OCI-LY7 (cell line): ENCODE data around the gene POC1A. TPM values are rescaled to one million over a fixed set of nuclear protein-coding genes. Genes with fewer than 3 reads are reported as not detected.

ENCODE experiments used
- BruUV-seq: library from RNA; stranded (reverse); fragments of 400-500 nt; replicated peaks from 2 replicates; lab custom pipeline; 2021; lab: Mats Ljungman, UMichigan
- CTCF ChIA-PET: fragments of 300-600 bp; sonication (Branson Sonifier 250); formaldehyde crosslinking; loops from one replicate; lab custom pipeline; 2022; ENCODE audit warnings: antibody characterized with exemption; ENCODE audit not compliant: unreplicated experiment; lab: Charles Lee
- POLR2A ChIA-PET: fragments of 300-600 bp; sonication (Branson Sonifier 250); formaldehyde crosslinking; loops from one replicate; lab custom pipeline; 2022; ENCODE audit warnings: antibody characterized with exemption; lab: Charles Lee
- DNase-seq: peaks from one replicate; pipeline ENCODE4 v3.0.0-alpha.2; 2015; ENCODE audit warnings: low spot score
- H2AFZ ChIP-seq: fragments of 200-600 bp; sonication (generic), shearing (Covaris generic); 2 replicates; pipeline ENCODE4 v1.6.1; 2014; ENCODE audit warnings: mild to moderate bottlenecking, antibody characterized with exemption, low read length, moderate library complexity
- H3K27ac ChIP-seq: fragments of 200-600 bp; sonication (generic); 2 replicates; pipeline ENCODE4 v1.5.1; 2014; ENCODE audit warnings: mixed run types, low read depth, mild to moderate bottlenecking, moderate library complexity, low read length, inconsistent platforms; ENCODE audit not compliant: poor library complexity, severe bottlenecking
- H3K36me3 ChIP-seq: fragments of 200-600 bp; sonication (generic); 2 replicates; pipeline ENCODE4 v1.6.1; 2014; ENCODE audit warnings: mild to moderate bottlenecking, antibody characterized with exemption, low read length, moderate library complexity, mixed read lengths; ENCODE audit not compliant: insufficient read depth
- H3K4me1 ChIP-seq: fragments of 200-600 bp; sonication (generic); 2 replicates; pipeline ENCODE4 v1.5.1; 2014; ENCODE audit warnings: mild to moderate bottlenecking, low read length; ENCODE audit not compliant: insufficient read depth, poor library complexity, severe bottlenecking
- H3K4me2 ChIP-seq: fragments of 200-600 bp; sonication (generic); 2 replicates; pipeline ENCODE4 v1.6.1; 2014; ENCODE audit warnings: mild to moderate bottlenecking, low read length
- H3K4me3 ChIP-seq: fragments of 200-600 bp; sonication (generic); 2 replicates; pipeline ENCODE4 v1.5.1; 2014; ENCODE audit warnings: mild to moderate bottlenecking, low read depth, low read length; ENCODE audit not compliant: poor library complexity, severe bottlenecking
- H3K79me2 ChIP-seq: fragments of 200-600 bp; sonication (generic); 2 replicates; pipeline ENCODE4 v1.6.1; 2016; ENCODE audit warnings: low read depth, mild to moderate bottlenecking, low read length, moderate library complexity, mixed read lengths; ENCODE audit not compliant: insufficient read depth
- H3K9me2 ChIP-seq: fragments of 200-600 bp; sonication (generic); 2 replicates; pipeline ENCODE4 v1.6.1; 2016; ENCODE audit warnings: mild to moderate bottlenecking, low read length, mixed read lengths; ENCODE audit not compliant: insufficient read depth
- H3K9me3 ChIP-seq: fragments of 200-600 bp; sonication (generic); 2 replicates; pipeline ENCODE4 v1.6.1; 2014; ENCODE audit warnings: mild to moderate bottlenecking, mixed run types, low read length, mixed read lengths
- H4K20me1 ChIP-seq: fragments of 200-600 bp; sonication (generic); 2 replicates; pipeline ENCODE4 v1.6.1; 2014; ENCODE audit warnings: mild to moderate bottlenecking, antibody characterized with exemption, low read length, moderate library complexity, mixed read lengths; ENCODE audit not compliant: insufficient read depth
- EZH2phosphoT487 ChIP-seq: fragments of 200-600 bp; sonication (generic); IDR thresholded peaks from 2 replicates; pipeline ENCODE4 v1.6.1; 2018; ENCODE audit warnings: low read depth, borderline replicate concordance, mild to moderate bottlenecking, mixed run types, antibody characterized with exemption, low read length, moderate library complexity, mixed read lengths
- intact Hi-C: fragments of 100-400 bp; cut with micrococcal nuclease; formaldehyde crosslinking; loops from one replicate; pipeline ENCODE4 v1.10.0; 2022; ENCODE audit not compliant: unreplicated experiment
- total RNA-seq, 2 experiments: library from RNA; depleted of rRNA in 1 of 2; stranded (reverse); fragments of >200 nt in 1 of 2; shearing (Covaris generic) in 1 of 2; gene quantifications; 2 replicates each; pipeline ENCODE4 v1.2.3, GENCODE V29; 2014 to 2022
- TF ChIP-seq, protein P1 (sequence below): fragments of 200-600 bp; sonication (generic); conservative IDR thresholded peaks from 2 replicates; pipeline ENCODE4 v1.5.1; 2014; ENCODE audit warnings: mild to moderate bottlenecking, antibody characterized with exemption, low read length, moderate library complexity, mixed read lengths

POC1A gene
- total RNA-seq, 2 experiments from 2014 or later = 40.0 to 41.0 TPM

DNA sequence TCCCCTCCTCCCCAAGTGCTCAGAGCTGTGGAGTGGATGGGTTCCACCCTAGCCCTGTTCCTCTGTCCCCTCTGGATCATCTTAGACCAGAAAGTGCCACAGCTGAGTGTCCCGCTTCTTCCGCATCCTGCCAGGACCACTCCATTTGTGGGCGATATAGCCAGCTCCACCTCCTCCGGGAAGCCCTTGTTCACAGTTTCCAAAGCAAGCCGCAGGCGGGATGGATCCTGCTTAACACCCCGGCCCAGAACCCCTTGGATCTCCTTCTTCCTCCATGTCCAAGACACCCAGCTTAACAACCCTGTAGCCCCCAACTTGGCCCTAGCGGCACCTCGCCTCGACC is 43.2 kb upstream of the POC1A start:
- H3K9me2 ChIP-seq = no peaks in the 10 kb centered on the region
- H3K9me3 ChIP-seq = no peaks in the 10 kb centered on the region
- no peak for TF ChIP-seq EZH2phosphoT487
- TF ChIP-seq, protein P1, sequence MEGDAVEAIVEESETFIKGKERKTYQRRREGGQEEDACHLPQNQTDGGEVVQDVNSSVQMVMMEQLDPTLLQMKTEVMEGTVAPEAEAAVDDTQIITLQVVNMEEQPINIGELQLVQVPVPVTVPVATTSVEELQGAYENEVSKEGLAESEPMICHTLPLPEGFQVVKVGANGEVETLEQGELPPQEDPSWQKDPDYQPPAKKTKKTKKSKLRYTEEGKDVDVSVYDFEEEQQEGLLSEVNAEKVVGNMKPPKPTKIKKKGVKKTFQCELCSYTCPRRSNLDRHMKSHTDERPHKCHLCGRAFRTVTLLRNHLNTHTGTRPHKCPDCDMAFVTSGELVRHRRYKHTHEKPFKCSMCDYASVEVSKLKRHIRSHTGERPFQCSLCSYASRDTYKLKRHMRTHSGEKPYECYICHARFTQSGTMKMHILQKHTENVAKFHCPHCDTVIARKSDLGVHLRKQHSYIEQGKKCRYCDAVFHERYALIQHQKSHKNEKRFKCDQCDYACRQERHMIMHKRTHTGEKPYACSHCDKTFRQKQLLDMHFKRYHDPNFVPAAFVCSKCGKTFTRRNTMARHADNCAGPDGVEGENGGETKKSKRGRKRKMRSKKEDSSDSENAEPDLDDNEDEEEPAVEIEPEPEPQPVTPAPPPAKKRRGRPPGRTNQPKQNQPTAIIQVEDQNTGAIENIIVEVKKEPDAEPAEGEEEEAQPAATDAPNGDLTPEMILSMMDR = no peak
- peak overlapping the region; percentile 84 for H3K4me3 ChIP-seq
- no TSS peak for BruUV-seq
- peaks cover 30% of the 10 kb centered on the region for H3K36me3 ChIP-seq
- CTCF ChIA-PET = interaction anchor here (0.6 kb wide), 1 partner anchor 155 kb away, joined by 3 read pairs; no protein-coding TSS in a partner anchor
- POLR2A ChIA-PET = interaction anchor here (1.1 to 1.3 kb wide), 2 partner anchors 10 to 29 kb away, joined by 3 to 4 read pairs; no protein-coding TSS in a partner anchor
- H3K27ac ChIP-seq = peak overlapping the region; percentile 46
- H3K79me2 ChIP-seq = peaks cover 15% of the 10 kb centered on the region; the same call in 1 of the 2 replicates
- H2AFZ ChIP-seq = peak overlapping the region; percentile 80
- DNase-seq = no peak
- H4K20me1 ChIP-seq = no peaks in the 10 kb centered on the region
- peak overlapping the region; percentile 99 for H3K4me2 ChIP-seq
- H3K4me1 ChIP-seq = peaks cover 26% of the 10 kb centered on the region
- intact Hi-C loops = no loop called here

DNA sequence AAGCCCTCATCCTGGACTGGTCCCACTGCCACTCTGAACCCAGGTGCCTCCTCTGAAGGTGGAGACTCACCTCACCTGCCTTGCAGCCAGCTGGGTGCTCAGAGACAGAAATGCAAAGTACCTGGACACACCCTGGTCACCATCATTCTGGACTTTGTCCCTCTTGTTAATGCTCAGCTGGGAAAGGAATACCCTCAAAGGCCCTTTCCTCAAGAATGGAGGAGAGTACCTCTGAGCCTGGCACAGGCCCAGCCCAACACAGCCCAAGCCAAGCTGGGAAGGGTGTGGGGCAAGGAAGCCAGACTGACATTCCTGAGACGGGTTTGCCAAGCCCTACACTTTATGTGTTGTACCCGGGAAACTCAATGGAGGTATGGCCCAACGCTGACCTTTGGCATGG is 42.8 kb upstream of the POC1A start:
- no peaks in the 10 kb centered on the region for H3K9me2 ChIP-seq
- no peaks in the 10 kb centered on the region for H4K20me1 ChIP-seq
- H3K4me3 ChIP-seq = no peak overlapping the region
- H3K36me3 ChIP-seq = peaks cover 26% of the 10 kb centered on the region
- peak overlapping the region; percentile 99 for H3K4me2 ChIP-seq
- peaks cover 15% of the 10 kb centered on the region; the same call in 1 of the 2 replicates for H3K79me2 ChIP-seq
- POLR2A ChIA-PET = interaction anchor here (1.1 to 1.3 kb wide), 2 partner anchors 11 to 29 kb away, joined by 3 to 4 read pairs; no protein-coding TSS in a partner anchor
- peaks cover 21% of the 10 kb centered on the region for H3K4me1 ChIP-seq
- intact Hi-C loops = no loop called here
- H3K27ac ChIP-seq = no peak overlapping the region
- CTCF ChIA-PET = interaction anchor here (0.6 kb wide), 2 partner anchors 11 to 155 kb away, joined by 3 read pairs; no protein-coding TSS in a partner anchor
- peak overlapping the region; percentile 80; the same call in 1 of the 2 replicates for H2AFZ ChIP-seq
- H3K9me3 ChIP-seq = no peaks in the 10 kb centered on the region
- DNase-seq = no peak
- BruUV-seq = no TSS peak
- TF ChIP-seq, protein P1 = no peak
- no peak for TF ChIP-seq EZH2phosphoT487

DNA sequence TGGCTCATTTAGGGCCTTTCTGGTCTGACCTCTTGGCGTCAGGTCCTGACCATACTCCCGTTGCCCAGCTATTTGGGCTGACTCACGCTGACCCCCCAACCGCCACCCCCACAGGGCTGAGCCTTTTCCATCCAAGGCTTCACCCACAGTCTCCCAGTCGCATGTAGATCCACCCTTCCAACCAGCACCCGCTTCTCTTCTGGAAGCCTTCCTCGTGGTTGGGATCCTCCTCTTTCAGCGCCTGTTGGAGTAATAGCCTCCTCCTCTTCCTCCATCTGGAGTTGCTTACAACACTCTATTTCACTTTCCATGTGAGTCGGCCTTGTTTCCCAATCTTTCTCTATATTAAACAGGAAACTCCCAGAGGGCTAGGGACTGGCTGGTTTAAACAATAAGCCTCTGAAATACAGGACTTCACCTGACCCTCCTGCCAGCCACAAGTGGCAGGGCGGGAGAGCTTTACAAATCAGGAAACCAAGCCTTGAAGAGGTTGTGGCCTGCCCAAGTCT is 41.7 kb upstream of the POC1A start:
- no peak overlapping the region for H3K27ac ChIP-seq
- POLR2A ChIA-PET = interaction anchor here (0.7 kb wide), 1 partner anchor 41 kb away, joined by 3 read pairs; the partner anchor contains the start of gene POC1A
- CTCF ChIA-PET = interaction anchor here (0.6 kb wide), 1 partner anchor 37 kb away, joined by 3 read pairs; no protein-coding TSS in a partner anchor
- H3K79me2 ChIP-seq = peaks cover 15% of the 10 kb centered on the region; the same call in 1 of the 2 replicates
- peaks cover 17% of the 10 kb centered on the region for H3K4me1 ChIP-seq
- no peaks in the 10 kb centered on the region for H3K9me3 ChIP-seq
- H2AFZ ChIP-seq = no peak overlapping the region
- H3K36me3 ChIP-seq = peaks cover 15% of the 10 kb centered on the region
- H3K4me2 ChIP-seq = no peak overlapping the region
- no TSS peak for BruUV-seq
- intact Hi-C loops = no loop called here
- no peak for DNase-seq
- H3K9me2 ChIP-seq = no peaks in the 10 kb centered on the region
- no peaks in the 10 kb centered on the region for H4K20me1 ChIP-seq
- H3K4me3 ChIP-seq = no peak overlapping the region
- TF ChIP-seq, protein P1 = no peak
- no peak for TF ChIP-seq EZH2phosphoT487
